ENCODE measurements around the gene GOT2. TPM values are rescaled to one million over a fixed set of nuclear protein-coding genes. Genes with fewer than 3 reads are reported as not detected.

Gene GOT2
- total and polyA plus RNA-seq, 12 donors, result 47.1 to 181 (median 112) TPM

DNA sequence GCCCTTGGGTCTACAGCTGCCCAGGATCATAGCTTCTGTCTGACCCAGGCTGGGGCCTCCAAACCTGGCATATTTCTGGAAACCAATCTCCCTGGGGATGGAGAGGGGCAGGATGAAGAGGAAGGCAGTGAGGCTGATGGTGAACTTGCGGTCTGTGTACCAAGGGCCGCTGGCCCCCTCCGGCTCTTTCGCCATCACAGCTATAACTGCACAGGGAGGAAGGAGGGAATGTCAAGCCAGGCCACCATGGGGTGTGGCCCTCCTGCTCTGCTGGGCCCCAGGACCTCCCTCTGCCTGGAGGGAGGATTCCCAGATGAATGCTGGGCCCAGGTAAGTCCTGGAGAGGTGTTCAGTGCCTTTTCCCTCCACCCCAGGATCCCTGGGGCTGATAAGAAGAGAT, 55.8 kb downstream of the GOT2 start:
- H3K27me3 ChIP-seq, result no peaks in the 10 kb centered on the region
- DNase-seq, result no peak
- 86 to 97% (median 92%) methylated on average over 4 of the region's 4 CpGs for WGBS, 4 donors
- no peak overlapping the region for H3K4me3 ChIP-seq
- intact Hi-C loops (cut with DNase I), result loop anchor here in 1 of 2 donors (5.0 kb wide), 1 partner anchor 79 kb away; no protein-coding TSS in a partner anchor
- no peak overlapping the region for H3K27ac ChIP-seq
- TF ChIP-seq, protein P1, sequence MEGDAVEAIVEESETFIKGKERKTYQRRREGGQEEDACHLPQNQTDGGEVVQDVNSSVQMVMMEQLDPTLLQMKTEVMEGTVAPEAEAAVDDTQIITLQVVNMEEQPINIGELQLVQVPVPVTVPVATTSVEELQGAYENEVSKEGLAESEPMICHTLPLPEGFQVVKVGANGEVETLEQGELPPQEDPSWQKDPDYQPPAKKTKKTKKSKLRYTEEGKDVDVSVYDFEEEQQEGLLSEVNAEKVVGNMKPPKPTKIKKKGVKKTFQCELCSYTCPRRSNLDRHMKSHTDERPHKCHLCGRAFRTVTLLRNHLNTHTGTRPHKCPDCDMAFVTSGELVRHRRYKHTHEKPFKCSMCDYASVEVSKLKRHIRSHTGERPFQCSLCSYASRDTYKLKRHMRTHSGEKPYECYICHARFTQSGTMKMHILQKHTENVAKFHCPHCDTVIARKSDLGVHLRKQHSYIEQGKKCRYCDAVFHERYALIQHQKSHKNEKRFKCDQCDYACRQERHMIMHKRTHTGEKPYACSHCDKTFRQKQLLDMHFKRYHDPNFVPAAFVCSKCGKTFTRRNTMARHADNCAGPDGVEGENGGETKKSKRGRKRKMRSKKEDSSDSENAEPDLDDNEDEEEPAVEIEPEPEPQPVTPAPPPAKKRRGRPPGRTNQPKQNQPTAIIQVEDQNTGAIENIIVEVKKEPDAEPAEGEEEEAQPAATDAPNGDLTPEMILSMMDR (IDR thresholded peaks at IDR 0.05), result no peak
- TF ChIP-seq POLR2A (IDR thresholded peaks at IDR 0.05), result no peak
- peaks cover 3 to 5% of the 10 kb centered on the region in 2 donors for H3K4me1 ChIP-seq (replicated peaks in 1 of 2)
- H3K9me3 ChIP-seq (replicated peaks in 1 of 3), result no peaks in the 10 kb centered on the region
- peaks cover 0 to 33% of the 10 kb centered on the region in 2 donors for H3K36me3 ChIP-seq (replicated peaks in 1 of 2)

GRCh38 chr16:58670946-58671583, 63.1 kb downstream of the GOT2 start:
- H3K4me1 ChIP-seq (replicated peaks in 1 of 2), result no peaks in the 10 kb centered on the region
- H3K36me3 ChIP-seq (replicated peaks in 1 of 2), result peaks cover 0 to 35% of the 10 kb centered on the region in 2 donors
- no peaks in the 10 kb centered on the region for H3K27me3 ChIP-seq
- TF ChIP-seq POLR2A (IDR thresholded peaks at IDR 0.05), result no peak
- TF ChIP-seq, protein P1 (IDR thresholded peaks at IDR 0.05), result no peak
- WGBS, 4 donors, result 92 to 96% (median 95%) methylated on average over 14 to 18 of the region's 18 CpGs
- no peak for DNase-seq
- intact Hi-C loops (cut with DNase I), result no loop called here
- no peaks in the 10 kb centered on the region for H3K9me3 ChIP-seq (replicated peaks in 1 of 3)
- H3K27ac ChIP-seq, result no peak overlapping the region
- H3K4me3 ChIP-seq, result no peak overlapping the region

DNA sequence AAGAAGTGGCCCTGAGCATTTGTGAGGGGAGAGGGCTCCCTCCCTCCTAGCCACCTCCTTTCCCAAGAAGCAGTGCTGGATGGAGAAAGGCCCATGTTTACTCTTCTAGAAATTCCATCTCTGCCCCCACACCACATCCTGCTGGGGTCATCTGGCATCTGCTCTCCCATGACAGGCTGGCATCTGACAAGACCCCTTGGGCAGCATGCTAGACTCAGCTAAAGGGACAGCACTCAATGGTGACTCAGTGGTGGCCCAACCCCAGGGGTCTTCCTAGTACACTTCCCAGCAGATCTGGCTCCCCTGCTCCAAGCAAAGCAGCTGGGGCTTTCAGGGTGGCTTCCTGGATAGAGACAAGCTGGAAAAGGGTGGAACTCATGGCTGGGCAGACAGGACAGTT, 63.9 kb downstream of the GOT2 start:
- Histone ChIP-seq H3K9me3 (replicated peaks in 1 of 3) (no peaks in the 10 kb centered on the region), H3K4me1 (replicated peaks in 1 of 2) (no peaks in the 10 kb centered on the region), H3K36me3 (replicated peaks in 1 of 2) (peaks cover 0 to 26% of the 10 kb centered on the region in 2 donors), H3K27me3 (no peaks in the 10 kb centered on the region), H3K27ac (no peak overlapping the region), H3K4me3 (no peak overlapping the region)
- intact Hi-C loops (cut with DNase I), result no loop called here
- no peak for DNase-seq
- TF ChIP-seq, protein P1 (IDR thresholded peaks at IDR 0.05), result no peak
- TF ChIP-seq POLR2A (IDR thresholded peaks at IDR 0.05), result no peak

DNA sequence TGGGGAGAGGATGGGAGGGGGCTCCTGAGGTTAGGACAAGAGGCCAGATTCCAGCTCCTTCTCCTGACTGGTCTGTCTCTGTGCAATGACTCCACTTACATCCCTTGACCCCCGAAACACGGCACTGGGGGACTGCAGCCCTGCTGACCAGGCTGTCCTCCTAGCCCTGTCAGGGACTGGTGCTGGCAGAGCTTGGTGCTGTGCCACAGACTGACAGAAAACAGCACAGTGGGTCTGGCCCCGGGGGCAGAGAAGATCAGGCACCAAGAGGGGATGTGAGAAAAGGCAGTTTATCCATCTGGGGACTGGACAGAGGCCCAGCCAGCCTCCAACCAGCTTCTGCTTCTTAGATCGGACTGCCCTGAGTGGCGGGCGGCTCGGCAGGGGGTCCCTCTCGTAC, 68.9 kb downstream of the GOT2 start:
- H3K9me3 ChIP-seq (replicated peaks in 1 of 3), result no peaks in the 10 kb centered on the region
- 75 to 88% (median 81%) methylated on average over 8 of the region's 8 CpGs for WGBS, 4 donors
- no peaks in the 10 kb centered on the region for H3K4me1 ChIP-seq (replicated peaks in 1 of 2)
- H3K27me3 ChIP-seq, result no peaks in the 10 kb centered on the region
- intact Hi-C loops (cut with DNase I), result no loop called here
- DNase-seq, result no peak
- TF ChIP-seq POLR2A (IDR thresholded peaks at IDR 0.05), result no peak
- TF ChIP-seq, protein P1 (IDR thresholded peaks at IDR 0.05), result no peak
- no peak overlapping the region for H3K4me3 ChIP-seq
- H3K36me3 ChIP-seq (replicated peaks in 1 of 2), result peaks cover 0 to 11% of the 10 kb centered on the region in 2 donors
- H3K27ac ChIP-seq, result no peak overlapping the region
